ENCODE results near the gene TREX2. TPM values are rescaled to one million over a fixed set of nuclear protein-coding genes. Genes with fewer than 3 reads are reported as not detected.

The TREX2 gene
- total and polyA plus RNA-seq, 2 of the 4 experiments (the other 2 are of a cell fraction): 0.36 to 0.84 TPM

GRCh38 chrX:153471663-153472280 is 25.9 kb upstream of the TREX2 start:
- Histone ChIP-seq H2BK5ac (ENCODE audit: low read depth, low read length, poor library complexity, severe bottlenecking) (no peak overlapping the region), H4K91ac (ENCODE audit: insufficient read depth, low read depth, low read length) (peak overlapping the region; percentile 52; the same call in 1 of the 2 replicates), H3K23ac (ENCODE audit: low read depth, low read length) (no peak overlapping the region), H3K4ac (ENCODE audit: low read depth, low read length) (peak overlapping the region; percentile 54), H4K20me1 (ENCODE audit: insufficient read depth, low read length) (no peaks in the 10 kb centered on the region), H3K4me2 (ENCODE audit: low read depth, low read length) (no peak overlapping the region), H3K9ac (ENCODE audit: low read depth, low read length) (no peak overlapping the region), H2AFZ (replicated peaks; ENCODE audit: low read length, poor library complexity) (peak overlapping the region; percentile 34), H4K5ac (ENCODE audit: low read depth, low read length) (peak overlapping the region; percentile 89; the same call in 1 of the 2 replicates), H2BK20ac (ENCODE audit: low read depth, low read length) (no peak overlapping the region), H2BK15ac (ENCODE audit: low read depth, low read length) (no peak overlapping the region), H3K79me1 (ENCODE audit: low read depth in 1 of 2, low read length in 2 of 2) (peaks cover 0 to 14% of the 10 kb centered on the region in 2 experiments; a peak in 2 of 4 replicates), H3K9me1 (ENCODE audit: insufficient read depth, low read length) (peaks cover 14% of the 10 kb centered on the region), H3K9me3 (ENCODE audit: control insufficient read depth, insufficient read depth, low read length) (no peaks in the 10 kb centered on the region), H2BK120ac (ENCODE audit: low read depth, low read length) (peak overlapping the region; percentile 71), H3K4me3 (ENCODE audit: insufficient read depth, low read depth, low read length) (no peak overlapping the region), H3K14ac (replicated peaks; ENCODE audit: low read depth, low read length) (0 out of 2 replicates have a peak overlapping the region, but pooled peaks have one; percentile 65), H4K8ac (ENCODE audit: low read depth in 2 of 2, low read length in 2 of 2) (peak overlapping the region in 1 of 2 experiments; percentile 64; a peak in 1 of 4 replicates), H3K4me1 (ENCODE audit: control insufficient read depth, insufficient read depth, low read length) (peaks cover 23% of the 10 kb centered on the region), H3K36me3 (ENCODE audit: control insufficient read depth, insufficient read depth, low read length) (no peaks in the 10 kb centered on the region), H2AK5ac (ENCODE audit: low read depth, low read length) (no peak overlapping the region), H2AK9ac (replicated peaks; ENCODE audit: low read depth, low read length, poor library complexity) (peak overlapping the region; percentile 22), H3K56ac (ENCODE audit: extremely low read depth, insufficient read depth, low read length) (peak overlapping the region; percentile 10; the same call in 1 of the 2 replicates), H3K27me3 (ENCODE audit: control insufficient read depth, insufficient read depth, low read length) (no peaks in the 10 kb centered on the region), H3K27ac (ENCODE audit: insufficient read depth, low read length) (no peak overlapping the region), H3K18ac (ENCODE audit: low read depth, low read length) (no peak overlapping the region)
- intact Hi-C loops (cut with micrococcal nuclease) (loop anchor here (1.0 kb wide), 2 partner anchors 24 to 36 kb away; no protein-coding TSS in a partner anchor), in situ Hi-C loops (cut with MboI; ENCODE audit: low sequenced_read_pairs) (loop anchor here (25.0 kb wide), 1 partner anchor 434 kb away; no protein-coding TSS in a partner anchor), dilution Hi-C loops (cut with HindIII; ENCODE audit: low sequenced_read_pairs, unreplicated experiment) (no loop called here)
- DNase-seq (peak; percentile 31), ATAC-seq (ENCODE audit: low read depth) (no peak)
- TF ChIP-seq MAFK (IDR thresholded peaks at IDR 0.05; ENCODE audit: low read depth, low read length): no peak
- TF ChIP-seq RFX5 (IDR thresholded peaks at IDR 0.05; ENCODE audit: low read depth, low read length): no peak
- no peak for TF ChIP-seq FOS (IDR thresholded peaks at IDR 0.05; ENCODE audit: low read depth, low read length)
- no peak for TF ChIP-seq POLR2A (IDR thresholded peaks at IDR 0.05; ENCODE audit: low read depth, low read length)
- peak; percentile 27; the same call in 1 of the 2 replicates for TF ChIP-seq MXI1 (IDR thresholded peaks at IDR 0.05; ENCODE audit: borderline replicate concordance, low read depth, low read length)
- ChIA-PET POLR2A (ENCODE audit: unreplicated experiment) (interaction anchor here (0.6 kb wide), 1 partner anchor 35 kb away, joined by 3 read pairs; no protein-coding TSS in a partner anchor), CTCF (interaction anchor here (1.3 to 2.3 kb wide), 4 partner anchors 11 to 35 kb away, joined by 7 to 10 read pairs (median 8); partner anchors contain the start of gene BGN)
- 17% methylated on average over 1 of the region's 11 CpGs; no CpG with 5 or more reads in 1 of the 2 experiments for WGBS, 2 experiments (ENCODE audit: extremely low coverage in 2 of 2, insufficient read length in 1 of 2)
- BruUV-seq (replicated peaks): no TSS peak

Measured in IMR-90 (cell line).